ENCODE results near the gene IL4.
"Not testable (repeated sequence)": the region's sequence is repeated elsewhere in the genome, so short reads cannot be mapped to it uniquely, and the experiment has no call there.

IL4 gene

DNA sequence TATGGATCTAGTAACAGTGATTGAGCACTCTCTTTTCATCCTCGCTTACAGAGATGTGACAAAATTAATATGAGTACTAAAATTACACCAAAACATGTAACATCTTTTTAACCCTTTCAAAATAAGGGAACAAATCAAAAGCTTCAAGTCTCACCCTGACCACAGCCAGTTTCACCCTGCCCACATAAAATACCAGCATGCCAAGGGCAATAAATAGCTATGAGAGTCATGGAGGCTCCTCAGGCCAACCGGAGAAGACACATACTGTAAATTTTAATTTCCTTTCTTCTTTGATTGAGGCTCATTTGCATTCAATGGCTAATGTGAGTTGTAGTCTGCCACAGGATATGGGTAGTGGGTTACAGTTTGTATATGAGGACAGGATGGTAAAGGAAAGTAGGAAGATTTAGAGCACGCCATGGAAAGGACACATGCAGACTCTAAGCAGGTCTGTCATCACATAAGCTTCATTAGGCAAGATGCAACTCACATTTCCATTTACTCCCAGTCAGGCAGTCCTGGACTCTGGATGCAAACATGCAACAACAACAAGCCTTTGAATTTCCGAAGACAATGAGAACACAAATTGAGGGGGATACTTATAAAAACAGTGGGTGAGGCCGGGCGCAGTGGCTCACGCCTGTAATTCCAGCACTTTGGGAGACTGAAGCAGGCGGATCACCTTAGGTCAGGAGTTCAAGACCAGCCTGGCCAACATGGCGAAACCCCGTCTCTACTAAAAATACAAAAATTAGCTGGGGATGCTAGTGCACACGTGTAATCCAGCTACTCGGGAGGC lies 11.3 kb downstream of the IL4 start:
- ChIA-PET CTCF (interaction anchor here (0.6 kb wide), 1 partner anchor 785 kb away, joined by 3 read pairs; no protein-coding TSS in a partner anchor), POLR2A (ENCODE audit: low non-redundant PET) (no interaction called here)
- no peak for DNase-seq (ENCODE audit: low spot score)
- no peak overlapping the region for H3K27ac ChIP-seq
- TF ChIP-seq, protein P1, sequence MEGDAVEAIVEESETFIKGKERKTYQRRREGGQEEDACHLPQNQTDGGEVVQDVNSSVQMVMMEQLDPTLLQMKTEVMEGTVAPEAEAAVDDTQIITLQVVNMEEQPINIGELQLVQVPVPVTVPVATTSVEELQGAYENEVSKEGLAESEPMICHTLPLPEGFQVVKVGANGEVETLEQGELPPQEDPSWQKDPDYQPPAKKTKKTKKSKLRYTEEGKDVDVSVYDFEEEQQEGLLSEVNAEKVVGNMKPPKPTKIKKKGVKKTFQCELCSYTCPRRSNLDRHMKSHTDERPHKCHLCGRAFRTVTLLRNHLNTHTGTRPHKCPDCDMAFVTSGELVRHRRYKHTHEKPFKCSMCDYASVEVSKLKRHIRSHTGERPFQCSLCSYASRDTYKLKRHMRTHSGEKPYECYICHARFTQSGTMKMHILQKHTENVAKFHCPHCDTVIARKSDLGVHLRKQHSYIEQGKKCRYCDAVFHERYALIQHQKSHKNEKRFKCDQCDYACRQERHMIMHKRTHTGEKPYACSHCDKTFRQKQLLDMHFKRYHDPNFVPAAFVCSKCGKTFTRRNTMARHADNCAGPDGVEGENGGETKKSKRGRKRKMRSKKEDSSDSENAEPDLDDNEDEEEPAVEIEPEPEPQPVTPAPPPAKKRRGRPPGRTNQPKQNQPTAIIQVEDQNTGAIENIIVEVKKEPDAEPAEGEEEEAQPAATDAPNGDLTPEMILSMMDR (conservative IDR thresholded peaks at IDR 0.05; ENCODE audit: low read depth), result no peak

DNA sequence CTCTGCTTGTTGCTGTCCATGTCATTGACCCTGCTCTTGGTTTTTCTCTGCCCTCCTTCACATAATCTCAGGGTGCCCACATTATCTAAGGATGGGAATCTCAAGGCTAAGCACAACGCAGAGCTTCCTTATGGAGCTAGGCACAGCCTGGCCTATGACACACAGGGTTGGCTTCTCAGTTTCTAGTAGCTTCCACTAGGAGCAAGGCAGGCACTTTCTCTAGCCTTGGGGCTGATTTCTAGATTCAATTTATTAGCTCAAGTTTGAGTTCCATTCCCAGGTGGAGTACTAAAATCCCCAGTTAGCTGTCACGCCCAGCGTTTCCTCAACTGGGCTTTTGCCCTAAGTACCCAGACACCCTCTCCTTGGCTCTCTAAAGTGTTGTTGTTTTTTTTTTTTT lies 12.4 kb downstream of the IL4 start:
- ChIA-PET CTCF (interaction anchor here (0.5 to 0.7 kb wide), 3 partner anchors 9 to 57 kb away, joined by 4 to 7 read pairs (median 4); no protein-coding TSS in a partner anchor), POLR2A (ENCODE audit: low non-redundant PET) (no interaction called here)
- no peak for DNase-seq (ENCODE audit: low spot score)

DNA sequence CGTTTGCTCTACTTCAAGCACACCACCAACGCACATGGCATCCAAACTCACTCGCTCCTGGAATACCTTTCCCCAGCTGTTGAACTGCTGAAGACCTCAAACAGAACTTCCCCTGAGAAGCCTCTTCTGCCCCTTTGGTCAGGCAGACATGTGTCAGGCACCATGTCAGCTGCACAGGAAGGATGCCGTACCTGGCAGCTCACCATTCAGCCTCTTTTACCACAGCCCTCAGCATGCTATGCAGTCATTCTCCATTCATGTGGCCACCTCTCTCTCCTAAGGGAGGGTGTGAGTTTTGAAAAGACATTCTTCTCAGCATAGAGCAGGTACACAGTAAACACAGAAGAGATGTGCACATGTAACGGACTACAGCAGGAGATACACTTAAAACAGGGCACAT lies 14.2 kb downstream of the IL4 start:
- CTCF ChIA-PET, result interaction anchor here (0.5 kb wide), 1 partner anchor 47 kb away, joined by 3 read pairs; no protein-coding TSS in a partner anchor
- POLR2A ChIA-PET (ENCODE audit: low non-redundant PET), result interaction anchor here (0.6 kb wide), 1 partner anchor 69 kb away, joined by 3 read pairs; no protein-coding TSS in a partner anchor
- TF ChIP-seq, protein P1 (conservative IDR thresholded peaks at IDR 0.05; ENCODE audit: low read depth), result no peak
- no peak for DNase-seq (ENCODE audit: low spot score)
- H3K27ac ChIP-seq, result no peak overlapping the region

More for the DNA sequence above, 12.4 kb downstream of the IL4 start:
- no peak overlapping the region for H3K27ac ChIP-seq
- TF ChIP-seq, protein P1 (conservative IDR thresholded peaks at IDR 0.05; ENCODE audit: low read depth), result no peak

DNA sequence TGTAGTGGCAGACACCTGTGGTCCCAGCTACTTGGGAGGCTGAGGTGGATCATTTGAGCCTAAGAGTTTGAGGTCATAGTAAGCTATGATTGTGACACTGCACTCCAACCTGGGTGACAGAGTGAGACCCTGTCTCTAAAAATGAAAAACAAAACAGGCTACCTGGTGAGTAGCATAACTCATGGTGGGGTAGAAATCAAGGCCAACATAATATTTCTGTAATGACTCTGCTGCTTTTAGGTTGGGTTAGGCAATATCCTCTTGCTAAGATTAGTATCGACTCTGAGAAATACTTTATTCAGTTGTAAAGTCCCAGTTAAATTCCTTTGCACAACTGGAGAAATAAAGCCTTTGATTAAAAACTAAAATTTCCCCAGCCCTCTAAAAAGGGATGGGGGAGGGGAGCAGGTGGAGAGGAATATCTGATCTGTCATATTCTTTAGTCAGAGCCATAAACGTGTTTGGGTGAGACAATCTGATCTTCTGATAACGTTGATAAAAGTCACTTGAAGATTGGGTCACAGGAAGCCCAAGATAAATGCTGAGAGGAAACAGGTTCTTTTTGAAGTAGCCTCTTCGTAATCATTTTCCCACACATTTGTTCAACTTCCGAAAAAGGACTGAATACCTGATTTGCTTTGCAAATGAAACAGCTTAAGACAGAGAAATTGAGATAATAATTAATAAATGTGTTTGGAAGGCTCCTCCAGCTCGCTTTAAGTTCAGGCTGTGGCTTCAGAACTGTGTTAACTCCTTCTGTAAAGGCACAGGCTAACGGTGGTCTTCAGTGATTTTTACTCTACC lies 14.9 kb downstream of the IL4 start:
- DNase-seq (ENCODE audit: low spot score), result no peak
- no peak overlapping the region for H3K27ac ChIP-seq
- TF ChIP-seq, protein P1 (conservative IDR thresholded peaks at IDR 0.05; ENCODE audit: low read depth), result no peak
- ChIA-PET CTCF (interaction anchor here (0.5 to 1.0 kb wide), 4 partner anchors 12 to 160 kb away, joined by 3 to 5 read pairs (median 3); no protein-coding TSS in a partner anchor), POLR2A (ENCODE audit: low non-redundant PET) (interaction anchor here (0.6 kb wide), 1 partner anchor 69 kb away, joined by 3 read pairs; no protein-coding TSS in a partner anchor)

DNA sequence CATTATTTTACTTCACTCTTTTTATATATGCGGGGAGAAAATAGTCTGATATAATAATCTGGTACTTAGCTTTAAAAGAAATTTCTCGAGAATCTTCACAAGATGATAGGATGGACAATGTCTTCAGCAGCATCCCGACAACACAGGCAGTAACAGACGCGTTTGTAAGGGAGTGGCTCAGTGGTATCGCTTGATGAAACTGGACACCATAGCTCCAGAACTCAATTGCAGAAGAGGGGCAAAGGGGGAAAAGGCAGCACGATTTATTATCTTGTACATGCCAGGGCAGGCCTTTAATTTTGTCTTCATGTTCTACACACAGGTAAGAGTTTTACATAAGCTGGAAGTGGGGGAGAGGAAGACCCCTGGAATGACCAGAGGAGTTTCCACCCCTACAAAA lies 15.7 kb downstream of the IL4 start:
- CTCF ChIA-PET, result interaction anchor here (0.7 to 1.0 kb wide), 3 partner anchors 13 to 133 kb away, joined by 3 to 8 read pairs (median 5); no protein-coding TSS in a partner anchor
- no peak for DNase-seq (ENCODE audit: low spot score)
- no peak overlapping the region for H3K27ac ChIP-seq
- POLR2A ChIA-PET (ENCODE audit: low non-redundant PET), result interaction anchor here (0.5 kb wide), 1 partner anchor 76 kb away, joined by 4 read pairs; no protein-coding TSS in a partner anchor
- TF ChIP-seq, protein P1 (conservative IDR thresholded peaks at IDR 0.05; ENCODE audit: low read depth), result no peak

DNA sequence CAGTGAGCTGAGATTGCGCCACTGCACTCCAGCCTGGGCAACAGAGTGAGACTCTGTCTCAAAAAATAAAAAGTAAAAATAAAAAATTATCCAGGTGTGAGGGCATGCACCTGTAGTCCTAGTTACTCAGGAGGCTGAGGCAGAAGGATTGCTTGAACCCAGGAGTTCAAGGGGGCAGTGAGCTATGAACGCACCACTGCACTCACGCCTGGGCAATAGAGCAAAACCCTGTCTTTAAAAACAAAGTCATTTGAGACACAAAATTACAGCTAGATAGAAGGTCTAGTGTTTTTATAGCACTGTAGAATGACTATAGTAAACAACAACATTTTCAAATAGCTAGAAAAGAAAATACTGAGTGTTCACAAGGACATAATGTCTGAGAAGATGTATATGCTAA lies 16.4 kb downstream of the IL4 start:
- TF ChIP-seq, protein P1 (conservative IDR thresholded peaks at IDR 0.05; ENCODE audit: low read depth), result no peak
- DNase-seq (ENCODE audit: low spot score), result no peak
- no peak overlapping the region for H3K27ac ChIP-seq
- ChIA-PET POLR2A (ENCODE audit: low non-redundant PET) (interaction anchor here (0.5 kb wide), 1 partner anchor 76 kb away, joined by 4 read pairs; no protein-coding TSS in a partner anchor), CTCF (interaction anchor here (0.7 kb wide), 1 partner anchor 132 kb away, joined by 8 read pairs; no protein-coding TSS in a partner anchor)

DNA sequence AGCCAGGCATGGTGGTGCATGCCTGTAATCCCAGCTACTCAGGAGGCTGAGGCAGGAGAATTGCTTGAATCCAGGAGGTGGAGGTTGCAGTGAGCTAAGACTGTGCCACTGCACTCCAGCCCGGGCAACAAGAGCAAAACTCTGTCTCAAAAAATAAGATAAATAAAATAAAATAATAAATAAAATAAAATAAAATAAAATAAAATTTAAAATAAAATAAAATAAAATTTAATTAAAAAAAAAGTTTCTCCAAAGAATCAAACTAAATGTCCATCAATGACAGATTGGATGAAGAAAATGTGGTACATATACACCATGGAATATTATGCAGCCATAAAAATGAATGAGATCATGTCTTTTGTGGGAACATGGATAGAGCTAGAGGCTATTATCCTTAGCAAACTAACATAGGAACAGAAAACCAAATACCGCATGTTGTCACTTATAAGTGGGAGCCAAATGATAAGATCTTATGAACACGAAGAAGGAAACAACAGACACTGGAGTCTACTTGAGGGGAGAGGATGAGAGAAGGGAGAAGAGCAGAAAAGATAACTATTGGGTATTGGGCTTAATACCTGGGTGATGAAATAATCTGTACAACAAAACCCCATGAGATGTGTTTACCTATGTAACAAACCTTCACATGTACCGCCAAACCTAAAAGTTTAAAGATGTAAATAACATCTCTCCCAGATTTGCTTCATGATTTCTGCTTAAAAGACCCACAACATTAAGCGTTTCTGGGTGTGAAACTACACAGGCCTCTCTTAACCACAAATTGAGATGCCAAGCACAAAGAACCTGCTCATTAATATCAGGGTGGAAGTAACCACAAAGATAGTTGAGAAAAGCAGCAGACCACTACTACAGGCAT lies 18.2 kb downstream of the IL4 start:
- POLR2A ChIA-PET (ENCODE audit: low non-redundant PET); CTCF ChIA-PET: not testable (repeated sequence)

More for the DNA sequence above, 18.2 kb downstream of the IL4 start:
- H3K27ac ChIP-seq; DNase-seq (ENCODE audit: low spot score): not testable (repeated sequence)
